HepG2 (cell line): ENCODE data around the gene CALML6. TPM values are rescaled to one million over a fixed set of nuclear protein-coding genes. Genes with fewer than 3 reads are reported as not detected.

Source experiments
- ARID4A ChIP-seq: sonication (generic); formaldehyde crosslinking; IDR thresholded peaks from 2 replicates; pipeline ENCODE4 v1.5.0; 2020; ENCODE audit warnings: mild to moderate bottlenecking, missing genetic modification reagents, borderline replicate concordance
- NR1H2 ChIP-seq: sonication (generic); formaldehyde crosslinking; IDR thresholded peaks from 2 replicates; pipeline ENCODE4 v1.8.1; 2022; ENCODE audit warnings: low read depth, missing genetic modification reagents, borderline replicate concordance
- UBTF ChIP-seq: sonication (generic); formaldehyde crosslinking; IDR thresholded peaks from 2 replicates; pipeline ENCODE4 v1.4.0; 2020; ENCODE audit warnings: mild to moderate bottlenecking, missing genetic modification reagents
- ZBED4 ChIP-seq: sonication (generic); formaldehyde crosslinking; IDR thresholded peaks from 2 replicates; pipeline ENCODE4 v1.4.0; 2020; ENCODE audit warnings: missing genetic modification reagents, borderline replicate concordance
- ZFP36 ChIP-seq: fragments of 150-350 bp; IDR thresholded peaks from 2 replicates; pipeline ENCODE4 v1.6.1; 2018; ENCODE audit warnings: borderline replicate concordance, low read length, low read depth; ENCODE audit not compliant: partially characterized antibody
- ZFP36L2 ChIP-seq: sonication (generic); formaldehyde crosslinking; IDR thresholded peaks from 2 replicates; pipeline ENCODE4 v1.4.0; 2020; ENCODE audit warnings: missing genetic modification reagents
- ZNF441 ChIP-seq: sonication (generic); formaldehyde crosslinking; IDR thresholded peaks from 2 replicates; pipeline ENCODE4 v1.7.0; 2021; ENCODE audit warnings: missing genetic modification reagents, borderline replicate concordance
- ZNF503 ChIP-seq: sonication (generic); formaldehyde crosslinking; IDR thresholded peaks from 2 replicates; pipeline ENCODE4 v1.4.0; 2020; ENCODE audit warnings: missing genetic modification reagents
- polyA plus RNA-seq, 8 experiments: library from polyadenylated mRNA; depleted of rRNA in 3 of 8; stranded (reverse) in 7 of 8; unstranded in 1 of 8; fragments of >200 nt; fragmentation: Illumina TruSeq in 4 of 8; extraction: Trizol in 4 of 8; gene quantifications; 2 replicates each; pipeline versions ENCODE4 v1.2.1 to v1.2.3, GENCODE V29; 2011 to 2016; ENCODE audit warnings: low read depth in 4 of 8, missing spikeins in 1 of 8, mixed read lengths in 1 of 8; ENCODE audit not compliant: insufficient read depth in 1 of 8
- total RNA-seq, 5 experiments: library from RNA; depleted of rRNA; stranded (reverse); fragments of >200 nt; fragmentation: Illumina TruSeq; extraction: Trizol; gene quantifications; 2 replicates each; pipeline ENCODE4 v1.2.3, GENCODE V29; 2016; ENCODE audit warnings: low read depth in 1 of 5

Gene CALML6
- total and polyA plus RNA-seq, 2 of the 13 experiments (the other 11 are each of a cell fraction or from before 2014, with no cell fraction given): 0.11 to 0.12 TPM

- TF ChIP-seq ARID4A (CRISPR knock-in tag) (peak; percentile 15; the same call in 1 of the 2 replicates), NR1H2 (CRISPR knock-in tag) (0 out of 2 replicates have a peak, but pooled peaks have one; percentile 60), ZFP36L2 (no peak), ZBED4 (CRISPR knock-in tag) (peak; percentile 59; the same call in 1 of the 2 replicates), UBTF (CRISPR knock-in tag) (peak; percentile 60; the same call in 1 of the 2 replicates), ZFP36 (no peak), ZNF503 (CRISPR knock-in tag) (peak; percentile 20; the same call in 1 of the 2 replicates), ZNF441 (no peak)
Observed at GRCh38 chr1:1920608-1921458, 5.8 kb downstream of the CALML6 start (continued).
